ENCODE measurements around the gene ABLIM2. TPM values are rescaled to one million over a fixed set of nuclear protein-coding genes. Genes with fewer than 3 reads are reported as not detected.

ABLIM2 gene
- total RNA-seq, 2 donors from 2014 or later = 5.7 to 11.2 TPM

DNA sequence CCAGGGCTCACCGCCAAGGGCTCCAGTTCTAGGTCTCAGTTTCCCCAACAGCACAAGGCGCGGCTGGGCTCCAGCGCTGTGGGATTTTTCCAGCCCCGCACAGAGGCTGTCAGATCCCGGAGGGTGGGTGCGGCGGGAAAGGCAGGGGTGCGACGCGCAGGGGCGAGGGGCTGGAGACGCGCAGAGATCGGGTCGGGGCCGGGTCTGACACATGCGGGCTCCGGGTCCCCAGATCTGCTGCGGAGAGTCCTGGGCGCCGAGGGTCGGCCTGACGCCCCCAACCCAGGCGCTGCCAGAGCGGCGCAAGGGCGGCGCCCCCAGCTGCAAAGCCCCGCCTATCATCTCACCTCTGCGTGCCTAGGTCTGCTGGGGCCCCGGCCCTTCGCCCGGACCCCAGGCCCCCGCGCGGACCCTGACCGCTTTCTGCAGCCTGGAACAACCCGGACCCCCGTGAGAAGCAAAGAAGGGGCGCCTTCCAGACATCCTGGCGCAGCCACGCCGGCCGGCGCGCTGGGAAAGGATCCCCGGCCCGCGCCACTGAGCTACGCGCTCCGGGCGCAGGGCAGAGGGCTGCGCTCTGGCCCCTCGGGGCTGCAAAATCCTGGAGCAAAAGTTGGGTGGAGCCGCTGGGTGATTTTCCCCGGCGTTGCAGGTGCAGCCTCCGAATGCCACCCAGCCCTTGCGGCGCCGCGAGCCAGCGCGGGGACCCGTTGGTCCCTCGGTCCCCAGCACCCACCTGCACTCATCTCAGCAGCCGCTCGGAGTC lies 486 bp downstream of the ABLIM2 start:
- Histone ChIP-seq H3K27me3 (no peaks in the 10 kb centered on the region), H3K9me3 (no peaks in the 10 kb centered on the region), H3K27ac (peak overlapping the region in 1 of 2 donors; percentile 73), H3K4me3 (peak overlapping the region; percentile 52 to 83), H3K36me3 (no peaks in the 10 kb centered on the region), H3K4me1 (peaks cover 0 to 38% of the 10 kb centered on the region in 2 donors)
- TF ChIP-seq, protein P1, sequence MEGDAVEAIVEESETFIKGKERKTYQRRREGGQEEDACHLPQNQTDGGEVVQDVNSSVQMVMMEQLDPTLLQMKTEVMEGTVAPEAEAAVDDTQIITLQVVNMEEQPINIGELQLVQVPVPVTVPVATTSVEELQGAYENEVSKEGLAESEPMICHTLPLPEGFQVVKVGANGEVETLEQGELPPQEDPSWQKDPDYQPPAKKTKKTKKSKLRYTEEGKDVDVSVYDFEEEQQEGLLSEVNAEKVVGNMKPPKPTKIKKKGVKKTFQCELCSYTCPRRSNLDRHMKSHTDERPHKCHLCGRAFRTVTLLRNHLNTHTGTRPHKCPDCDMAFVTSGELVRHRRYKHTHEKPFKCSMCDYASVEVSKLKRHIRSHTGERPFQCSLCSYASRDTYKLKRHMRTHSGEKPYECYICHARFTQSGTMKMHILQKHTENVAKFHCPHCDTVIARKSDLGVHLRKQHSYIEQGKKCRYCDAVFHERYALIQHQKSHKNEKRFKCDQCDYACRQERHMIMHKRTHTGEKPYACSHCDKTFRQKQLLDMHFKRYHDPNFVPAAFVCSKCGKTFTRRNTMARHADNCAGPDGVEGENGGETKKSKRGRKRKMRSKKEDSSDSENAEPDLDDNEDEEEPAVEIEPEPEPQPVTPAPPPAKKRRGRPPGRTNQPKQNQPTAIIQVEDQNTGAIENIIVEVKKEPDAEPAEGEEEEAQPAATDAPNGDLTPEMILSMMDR (IDR thresholded peaks at IDR 0.05) = no peak
- DNase-seq (ENCODE audit: low spot score) = no peak

DNA sequence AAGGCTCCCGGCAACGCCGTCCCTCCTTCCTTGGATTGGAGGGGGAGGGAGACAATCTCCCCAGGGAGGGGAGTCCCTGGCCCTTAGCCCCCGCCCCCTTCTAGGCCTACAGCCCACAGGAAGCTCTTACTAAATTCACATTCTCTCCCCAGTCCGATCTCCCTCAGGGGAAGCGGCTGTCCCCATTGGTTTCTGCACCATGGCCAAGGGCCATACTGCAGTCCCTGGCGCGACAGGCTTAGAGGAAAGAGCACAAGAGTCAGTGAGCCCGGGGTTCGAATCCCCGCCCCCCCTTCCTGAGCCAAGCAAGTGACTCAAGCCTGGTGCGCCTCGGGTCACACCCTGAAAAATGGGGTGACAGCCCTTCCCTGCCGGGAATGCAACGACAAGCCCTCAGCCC lies 1.1 kb downstream of the ABLIM2 start:
- Histone ChIP-seq H3K36me3 (no peaks in the 10 kb centered on the region), H3K27ac (peak overlapping the region in 1 of 2 donors; percentile 73), H3K4me3 (peak overlapping the region; percentile 52 to 83), H3K27me3 (no peaks in the 10 kb centered on the region), H3K9me3 (no peaks in the 10 kb centered on the region), H3K4me1 (peaks cover 0 to 38% of the 10 kb centered on the region in 2 donors)
- TF ChIP-seq, protein P1 (IDR thresholded peaks at IDR 0.05) = no peak
- no peak for DNase-seq (ENCODE audit: low spot score)

DNA sequence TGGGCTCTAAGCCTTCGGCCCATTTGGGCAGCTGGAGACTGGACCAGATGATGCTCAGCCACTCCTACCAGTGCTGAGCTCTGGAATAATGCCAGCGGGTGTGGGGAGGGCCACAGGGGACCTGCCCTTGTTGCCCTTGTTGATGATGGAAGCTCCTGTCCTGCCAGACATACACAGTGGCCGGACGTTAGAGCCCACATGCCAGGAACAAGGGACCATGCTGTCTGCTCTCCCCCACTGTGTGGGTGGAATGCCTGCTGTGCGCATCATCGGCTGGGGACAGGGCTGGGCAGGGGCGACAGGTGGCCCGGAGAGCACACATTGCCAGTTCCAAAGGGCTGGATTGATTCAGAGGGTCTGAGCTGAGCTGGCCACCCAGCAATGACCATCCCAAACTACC lies 2.0 kb downstream of the ABLIM2 start:
- Histone ChIP-seq H3K27ac (no peak overlapping the region), H3K27me3 (no peaks in the 10 kb centered on the region), H3K4me1 (peaks cover 0 to 38% of the 10 kb centered on the region in 2 donors), H3K4me3 (no peak overlapping the region), H3K9me3 (no peaks in the 10 kb centered on the region), H3K36me3 (no peaks in the 10 kb centered on the region)
- no peak for DNase-seq (ENCODE audit: low spot score)
- TF ChIP-seq, protein P1 (IDR thresholded peaks at IDR 0.05) = no peak

DNA sequence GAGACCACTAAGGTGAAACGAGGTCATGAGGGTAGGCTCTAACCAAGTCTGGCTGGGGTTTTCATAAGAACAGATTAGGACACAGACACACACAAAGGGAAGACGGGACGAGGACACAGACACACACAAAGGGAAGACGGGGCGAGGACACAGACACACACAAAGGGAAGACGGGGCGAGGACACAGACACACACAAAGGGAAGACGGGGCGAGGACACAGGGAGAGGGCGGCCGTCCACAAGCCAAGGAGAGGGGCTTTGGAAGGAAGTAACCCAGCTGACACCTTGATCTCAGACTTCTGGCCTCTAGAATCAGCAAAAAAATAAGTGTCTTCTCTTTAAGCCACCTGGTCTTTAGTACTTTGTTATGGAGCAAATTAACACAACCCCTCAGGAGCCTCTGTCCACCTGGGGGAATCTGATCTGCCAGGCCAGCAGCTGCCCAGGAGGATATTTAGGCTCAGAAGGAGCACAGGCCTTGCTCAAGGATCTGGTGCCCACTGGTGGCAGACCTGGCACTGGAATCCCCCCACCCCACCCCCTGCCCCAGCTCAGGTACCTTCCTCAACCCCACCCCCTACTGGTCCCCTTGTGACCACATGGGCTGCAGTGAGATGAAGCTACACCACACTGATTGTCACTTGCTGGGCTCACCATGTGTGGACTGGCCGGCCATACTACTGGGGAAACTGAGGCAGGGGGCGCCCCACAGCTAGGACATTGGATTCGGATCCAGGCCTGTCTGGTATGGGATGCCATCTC lies 2.8 kb downstream of the ABLIM2 start:
- no peak for DNase-seq (ENCODE audit: low spot score)
- Histone ChIP-seq H3K4me3 (no peak overlapping the region), H3K36me3 (no peaks in the 10 kb centered on the region), H3K4me1 (peaks cover 0 to 38% of the 10 kb centered on the region in 2 donors), H3K27me3 (no peaks in the 10 kb centered on the region), H3K27ac (no peak overlapping the region), H3K9me3 (no peaks in the 10 kb centered on the region)
- TF ChIP-seq, protein P1 (IDR thresholded peaks at IDR 0.05) = no peak

DNA sequence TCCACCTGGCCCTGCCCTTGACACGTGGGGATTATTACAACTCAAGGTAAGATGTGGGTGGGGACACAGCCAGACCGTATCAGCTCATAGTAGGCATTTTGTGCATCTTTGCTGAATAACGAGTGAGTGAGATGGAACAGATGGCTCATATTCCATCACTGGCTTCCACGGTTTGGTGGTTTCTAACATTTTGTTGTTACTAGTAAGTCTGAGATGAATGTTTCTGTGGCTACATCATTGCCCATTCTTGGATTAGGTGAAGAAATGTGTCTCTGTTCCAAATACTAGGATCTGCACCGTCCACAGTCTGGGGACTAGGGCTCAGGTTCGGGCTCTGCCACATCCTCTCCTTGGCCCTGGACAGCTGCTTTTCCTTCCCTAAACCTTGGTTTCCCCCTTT lies 3.6 kb downstream of the ABLIM2 start:
- TF ChIP-seq, protein P1 (IDR thresholded peaks at IDR 0.05) = no peak
- no peaks in the 10 kb centered on the region for H3K27me3 ChIP-seq
- no peak overlapping the region for H3K4me3 ChIP-seq
- H3K36me3 ChIP-seq = no peaks in the 10 kb centered on the region
- peaks cover 0 to 33% of the 10 kb centered on the region in 2 donors for H3K4me1 ChIP-seq
- H3K9me3 ChIP-seq = no peaks in the 10 kb centered on the region
- H3K27ac ChIP-seq = no peak overlapping the region
- no peak for DNase-seq (ENCODE audit: low spot score)
